Measurements from ENCODE around the gene CHEK1. TPM values are rescaled to one million over a fixed set of nuclear protein-coding genes. Genes with fewer than 3 reads are reported as not detected.

CHEK1 gene
- total and polyA plus RNA-seq, 9 of the 15 experiments (the other 6 are each of a cell fraction or from before 2014, with no cell fraction given), result 62.6 to 108 (median 87.5) TPM

- TF ChIP-seq MYNN (IDR thresholded peaks at IDR 0.05) (no peak), MYNN (CRISPR knock-in tag; IDR thresholded peaks at IDR 0.05) (no peak), ETV5 (CRISPR knock-in tag; IDR thresholded peaks at IDR 0.05; ENCODE audit: low read depth) (peak; percentile 66), NCOA2 (IDR thresholded peaks at IDR 0.05; ENCODE audit: partially characterized antibody in 2 of 2) (no peak), HIVEP1 (CRISPR knock-in tag; IDR thresholded peaks at IDR 0.05) (no peak), SNIP1 (IDR thresholded peaks at IDR 0.05; ENCODE audit: low read depth) (no peak), ARID2 (IDR thresholded peaks at IDR 0.05) (no peak), THRA (IDR thresholded peaks at IDR 0.05) (no peak), ZHX1 (conservative IDR thresholded peaks at IDR 0.05; ENCODE audit: low read length) (no peak), FOXK1 (CRISPR knock-in tag; IDR thresholded peaks at IDR 0.05; ENCODE audit: borderline replicate concordance) (peak; percentile 83; the same call in 1 of the 2 replicates), RBM15 (IDR thresholded peaks at IDR 0.05; ENCODE audit: insufficient read depth, low read length) (no peak), ARID3A (IDR thresholded peaks at IDR 0.05; ENCODE audit: borderline replicate concordance, low read depth, low read length) (peak; percentile 81; the same call in 1 of the 2 replicates), ZNF586 (CRISPR knock-in tag; conservative IDR thresholded peaks at IDR 0.05) (no peak), CBX5 (IDR thresholded peaks at IDR 0.05; ENCODE audit: borderline replicate concordance, low read depth) (no peak), SRSF3 (IDR thresholded peaks at IDR 0.05; ENCODE audit: insufficient read depth, low read length) (no peak), HMGN3 (IDR thresholded peaks at IDR 0.05; ENCODE audit: borderline replicate concordance, extremely low read depth, insufficient read length, low read depth, low read length) (peak; percentile 34), ETS1 (conservative IDR thresholded peaks at IDR 0.05; ENCODE audit: control insufficient read depth, low read depth, low read length) (0 out of 2 replicates have a peak, but pooled peaks have one; percentile 63), ETV1 (tag; conservative IDR thresholded peaks at IDR 0.05; ENCODE audit: low read depth) (peak; percentile 86), ZNF121 (CRISPR knock-in tag; conservative IDR thresholded peaks at IDR 0.05) (no peak), MXI1 (IDR thresholded peaks at IDR 0.05; ENCODE audit: low read depth, low read length) (peak; percentile 37; the same call in 1 of the 2 replicates), SMARCA4 (IDR thresholded peaks at IDR 0.05) (no peak; the same call in 1 of the 2 replicates), ZNF695 (CRISPR knock-in tag; IDR thresholded peaks at IDR 0.05) (no peak)
These were observed 32.5 kb upstream of the CHEK1 start, which contains the start of gene STT3A (continued) for GRCh38 chr11:125592305-125593113.
